ENCODE results near the gene REV3L. TPM values are rescaled to one million over a fixed set of nuclear protein-coding genes. Genes with fewer than 3 reads are reported as not detected.

The REV3L gene
- total and polyA plus RNA-seq, 9 of the 15 experiments (the other 6 are each of a cell fraction or from before 2014, with no cell fraction given): 5.5 to 24.4 (median 14.4) TPM

GRCh38 chr6:111347589-111347988 is 135.4 kb downstream of the REV3L start:
- DNase-seq (ENCODE audit: extremely low read depth in 1 of 4, low spot score in 3 of 4) (no peak), ATAC-seq (no peak), FAIRE-seq (no peak)
- Histone ChIP-seq H3K36me3 (ENCODE audit: control insufficient read depth, insufficient read depth, low read length) (peaks cover 64% of the 10 kb centered on the region; the same call in 2 of the 3 replicates), H3K27me3 (ENCODE audit: control insufficient read depth in 2 of 2, insufficient read depth in 2 of 2, low read length in 2 of 2) (no peaks in the 10 kb centered on the region), H3K4me1 (replicated peaks in 1 of 2; ENCODE audit: control insufficient read depth in 2 of 2, insufficient read depth in 2 of 2, low read length in 2 of 2) (no peaks in the 10 kb centered on the region), H4K20me1 (replicated peaks; ENCODE audit: control insufficient read depth, insufficient read depth, low read length) (no peaks in the 10 kb centered on the region), H3K9ac (ENCODE audit: insufficient read depth in 1 of 2, low read depth in 2 of 2, low read length in 2 of 2) (no peak overlapping the region), H3K27ac (ENCODE audit: extremely low read depth, low read depth, low read length) (no peak overlapping the region), H3K4me2 (ENCODE audit: insufficient read depth, low read length) (no peak overlapping the region), H3K79me2 (ENCODE audit: control insufficient read depth, insufficient read depth, low read length) (no peaks in the 10 kb centered on the region), H2AFZ (ENCODE audit: low read depth, low read length) (no peak overlapping the region), H3K9me1 (ENCODE audit: control insufficient read depth, insufficient read depth, low read length) (no peaks in the 10 kb centered on the region), H3K4me3 (no peak overlapping the region), H3K9me3 (replicated peaks; ENCODE audit: control insufficient read depth, insufficient read depth, low read depth, low read length) (no peaks in the 10 kb centered on the region)
- in situ Hi-C loops (cut with MboI): no loop called here
- no peak for TF ChIP-seq PREB (CRISPR knock-in tag; IDR thresholded peaks at IDR 0.05)
- no peak for TF ChIP-seq JUNB (CRISPR knock-in tag; conservative IDR thresholded peaks at IDR 0.05)
- BruUV-seq (replicated peaks): no TSS peak
- 86% methylated on average over 3 of the region's 3 CpGs for WGBS (ENCODE audit: insufficient coverage, low coverage, missing lambda C conversion rate)
- intact Hi-C loops (cut with micrococcal nuclease): no loop called here
- ChIA-PET POLR2A (interaction anchor here (0.6 to 1.8 kb wide), 2 partner anchors 13 to 73 kb away, joined by 3 to 4 read pairs; no protein-coding TSS in a partner anchor), CTCF (ENCODE audit: low intra/inter-chr PET ratio) (no interaction called here)

- ATAC-seq (no peak), FAIRE-seq (no peak)
- H3K9ac ChIP-seq (ENCODE audit: insufficient read depth in 1 of 2, low read depth in 2 of 2, low read length in 2 of 2): no peak overlapping the region
These were observed 140.1 kb downstream of the REV3L start for GRCh38 chr6:111342913-111343312.

More at GRCh38 chr6:111342913-111343312, 140.1 kb downstream of the REV3L start:
- no peak overlapping the region for H3K4me2 ChIP-seq (ENCODE audit: insufficient read depth, low read length)
- peaks cover 36% of the 10 kb centered on the region; the same call in 2 of the 3 replicates for H3K36me3 ChIP-seq (ENCODE audit: control insufficient read depth, insufficient read depth, low read length)
- TF ChIP-seq HEY1 (CRISPR knock-in tag; IDR thresholded peaks at IDR 0.05; ENCODE audit: borderline replicate concordance) (no peak), FIP1L1 (IDR thresholded peaks at IDR 0.05; ENCODE audit: low read depth, low read length, poor library complexity, severe bottlenecking) (no peak), C11orf30 (IDR thresholded peaks at IDR 0.05; ENCODE audit: low read depth) (peak; percentile 34; the same call in 1 of the 2 replicates), HNRNPL (IDR thresholded peaks at IDR 0.05; ENCODE audit: low read depth, low read length) (no peak), POLR3G (IDR thresholded peaks at IDR 0.05; ENCODE audit: extremely low read depth, insufficient read length, insufficient replicate concordance) (no peak)
- H3K27ac ChIP-seq (ENCODE audit: extremely low read depth, low read depth, low read length): no peak overlapping the region
- in situ Hi-C loops (cut with MboI): no loop called here
- no TSS peak for BruUV-seq (replicated peaks)
- H3K4me1 ChIP-seq (replicated peaks in 1 of 2; ENCODE audit: control insufficient read depth in 2 of 2, insufficient read depth in 2 of 2, low read length in 2 of 2): no peaks in the 10 kb centered on the region
- H4K20me1 ChIP-seq (replicated peaks; ENCODE audit: control insufficient read depth, insufficient read depth, low read length): no peaks in the 10 kb centered on the region
- no peaks in the 10 kb centered on the region for H3K9me1 ChIP-seq (ENCODE audit: control insufficient read depth, insufficient read depth, low read length)
- no peaks in the 10 kb centered on the region for H3K9me3 ChIP-seq (replicated peaks; ENCODE audit: control insufficient read depth, insufficient read depth, low read depth, low read length)
- H2AFZ ChIP-seq (ENCODE audit: low read depth, low read length): no peak overlapping the region
- H3K4me3 ChIP-seq: no peak overlapping the region
- WGBS (ENCODE audit: insufficient coverage, low coverage, missing lambda C conversion rate): 75% methylated on average over 1 of the region's 1 CpG
- ChIA-PET CTCF (ENCODE audit: low intra/inter-chr PET ratio) (no interaction called here), POLR2A (no interaction called here)
- no peak for DNase-seq (ENCODE audit: extremely low read depth in 1 of 4, low spot score in 3 of 4)
- H3K79me2 ChIP-seq (ENCODE audit: control insufficient read depth, insufficient read depth, low read length): no peaks in the 10 kb centered on the region
- H3K27me3 ChIP-seq (ENCODE audit: control insufficient read depth in 2 of 2, insufficient read depth in 2 of 2, low read length in 2 of 2): no peaks in the 10 kb centered on the region
- intact Hi-C loops (cut with micrococcal nuclease): no loop called here
